SK-N-SH (cell line): ENCODE results near the gene CASKIN1. TPM values are rescaled to one million over a fixed set of nuclear protein-coding genes. Genes with fewer than 3 reads are reported as not detected.
A peak's percentile ranks its signal among the peaks of the same experiment; 100 is the strongest.

ENCODE experiments used
- CTCF ChIA-PET: fragments of 300-600, 350-600 bp; formaldehyde crosslinking; extraction: SDS; loops from one replicate; lab custom pipeline; 2021; lab: Yijun Ruan, JAX
- POLR2A ChIA-PET: fragments of 350-600 bp; sonication (Branson Sonifier 250); formaldehyde crosslinking; extraction: SDS; loops from one replicate; lab custom pipeline; 2020; ENCODE audit warnings: antibody characterized with exemption, inconsistent platforms; lab: Yijun Ruan, JAX
- DNase-seq: peaks from one replicate; pipeline ENCODE4 v3.0.0; 2012
- H2AFZ ChIP-seq: fragments of 200-600 bp; sonication (generic); 2 replicates; pipeline ENCODE4 v1.8.1; 2016; ENCODE audit warnings: antibody characterized with exemption, mild to moderate bottlenecking, low read depth
- H3F3A ChIP-seq: fragments of 200-600 bp; sonication (generic); replicated peaks from 2 replicates; pipeline ENCODE3; 2016; ENCODE audit warnings: antibody characterized with exemption, mild to moderate bottlenecking; ENCODE audit not compliant: insufficient read depth
- H3K27ac ChIP-seq, 2 experiments: fragments of 200-500 bp in 1 of 2; fragments of 200-600 bp in 1 of 2; sonication (Bioruptor generic) in 1 of 2; sonication (generic), shearing (Covaris generic) in 1 of 2; 2 replicates each; pipeline versions ENCODE4 v1.5.1 to v1.6.1; 2014 to 2016; ENCODE audit warnings: low read depth in 2 of 2, inconsistent platforms in 1 of 2, low read length in 1 of 2, mild to moderate bottlenecking in 1 of 2, mixed read lengths in 1 of 2
- H3K27me3 ChIP-seq: fragments of 200-600 bp; sonication (generic), shearing (Covaris generic); 2 replicates; pipeline ENCODE4 v1.6.1; 2016; ENCODE audit warnings: mixed run types; ENCODE audit not compliant: insufficient read depth
- H3K36me3 ChIP-seq, 2 experiments: fragments of 200-500 bp in 1 of 2; fragments of 200-600 bp in 1 of 2; sonication (Bioruptor generic) in 1 of 2; sonication (generic) in 1 of 2; replicated peaks in 1 of 2; 2 replicates each; pipeline versions ENCODE3 to v1.5.1; 2014 to 2016; ENCODE audit warnings: low read length in 1 of 2, mild to moderate bottlenecking in 1 of 2; ENCODE audit not compliant: insufficient read depth in 2 of 2, control insufficient read depth in 1 of 2
- H3K4me1 ChIP-seq, 2 experiments: fragments of 200-500 bp in 1 of 2; fragments of 200-600 bp in 1 of 2; sonication (Bioruptor generic) in 1 of 2; sonication (generic), shearing (Covaris generic) in 1 of 2; 2 replicates each; pipeline versions ENCODE4 v1.5.1 to v1.6.1; 2014 to 2016; ENCODE audit warnings: low read depth in 1 of 2, low read length in 1 of 2, mixed run types in 1 of 2; ENCODE audit not compliant: insufficient read depth in 2 of 2, control insufficient read depth in 1 of 2
- H3K4me2 ChIP-seq: fragments of 200-600 bp; sonication (generic), shearing (Covaris generic); 2 replicates; pipeline ENCODE4 v1.6.1; 2017; ENCODE audit warnings: mixed run types
- H3K4me3 ChIP-seq, 2 experiments: fragments of 200-500 bp in 1 of 2; fragments of 200-600 bp in 1 of 2; sonication (Bioruptor generic) in 1 of 2; sonication (generic), shearing (Covaris generic) in 1 of 2; 2 replicates each; pipeline versions ENCODE4 v1.5.1 to v1.8.1; 2014 to 2016; ENCODE audit warnings: low read depth in 2 of 2, inconsistent platforms in 1 of 2, low read length in 1 of 2, mild to moderate bottlenecking in 1 of 2, mixed read lengths in 1 of 2, moderate library complexity in 1 of 2
- H3K79me2 ChIP-seq: fragments of 200-600 bp; sonication (generic); 2 replicates; pipeline ENCODE4 v1.8.1; 2017; ENCODE audit warnings: mild to moderate bottlenecking; ENCODE audit not compliant: insufficient read depth
- H3K9ac ChIP-seq: fragments of 200-600 bp; sonication (generic); 2 replicates; pipeline ENCODE4 v1.6.1; 2017; ENCODE audit warnings: mixed run types
- H3K9me2 ChIP-seq: fragments of 200-600 bp; sonication (generic); 2 replicates; pipeline ENCODE4 v1.6.1; 2017; ENCODE audit warnings: mixed run types
- H3K9me3 ChIP-seq: fragments of 200-600 bp; sonication (generic); 2 replicates; pipeline ENCODE4 v1.6.1; 2017; ENCODE audit warnings: mixed run types, mild to moderate bottlenecking, moderate library complexity
- H4K20me1 ChIP-seq: fragments of 200-600 bp; sonication (generic); 2 replicates; pipeline ENCODE4 v1.6.1; 2017; ENCODE audit warnings: mild to moderate bottlenecking, mixed run types; ENCODE audit not compliant: insufficient read depth
- CTCF ChIP-seq: fragments of 200-600 bp; sonication (generic); IDR thresholded peaks from 2 replicates; pipeline ENCODE4 v1.6.1; 2017; ENCODE audit warnings: antibody characterized with exemption, mild to moderate bottlenecking, moderate library complexity
- EZH2phosphoT487 ChIP-seq: fragments of 200-600 bp; sonication (generic); IDR thresholded peaks from 2 replicates; pipeline ENCODE4 v1.6.1; 2017; ENCODE audit warnings: low read depth, mixed run types, mild to moderate bottlenecking, antibody characterized with exemption, moderate library complexity, borderline replicate concordance
- GATA2 ChIP-seq: sonication (generic); formaldehyde crosslinking; IDR thresholded peaks from 2 replicates; pipeline ENCODE4 v1.5.0; 2020; ENCODE audit warnings: mild to moderate bottlenecking, missing genetic modification reagents
- RAD21 ChIP-seq: IDR thresholded peaks from 2 replicates; pipeline ENCODE4 v1.6.1; 2012; ENCODE audit warnings: mild to moderate bottlenecking, low read length
- SMC3 ChIP-seq: IDR thresholded peaks from 2 replicates; pipeline ENCODE4 v1.6.1; 2012; ENCODE audit warnings: low read depth, low read length, improper control_type of control experiment
- USF1 ChIP-seq: IDR thresholded peaks from 2 replicates; pipeline ENCODE4 v1.4.0; 2012; ENCODE audit warnings: low read depth, borderline replicate concordance
- USF2 ChIP-seq: fragments of 150-350 bp; IDR thresholded peaks from 2 replicates; pipeline ENCODE4 v1.6.1; 2017; ENCODE audit warnings: antibody characterized with exemption, low read length, low read depth, borderline replicate concordance
- WGBS: methylation state at CpG from one replicate; pipeline ENCODE4 v1.1.6; 2017; ENCODE audit warnings: low lambda C conversion rate; 5-methylcytosine and 5-hydroxymethylcytosine counted together
- polyA plus RNA-seq, 3 experiments: library from polyadenylated mRNA; depleted of rRNA; stranded (reverse); fragments of >200 nt; gene quantifications; 2 replicates each; pipeline ENCODE4 v1.2.3, GENCODE V29; 2012

Gene CASKIN1
- polyA plus RNA-seq, 1 of the 3 experiments (the other 2 are of a cell fraction): 1.7 TPM

GRCh38 chr16:2232094-2232990 lies 35.9 kb upstream of the CASKIN1 start (continued):
- TF ChIP-seq GATA2: no peak
- TF ChIP-seq CTCF: no peak
- TF ChIP-seq EZH2phosphoT487: no peak
- TF ChIP-seq, all 33 proteins: peak for 0

GRCh38 chr16:2231016-2231931 lies 34.9 kb upstream of the CASKIN1 start:
- peaks cover 0 to 3% of the 10 kb centered on the region in 2 experiments; a peak in 1 of 4 replicates for H3K4me1 ChIP-seq
- H3K9ac ChIP-seq: no peak overlapping the region
- peaks cover 26% of the 10 kb centered on the region for H4K20me1 ChIP-seq
- peaks cover 0 to 74% of the 10 kb centered on the region in 2 experiments for H3K36me3 ChIP-seq
- H3K79me2 ChIP-seq: peaks cover 23% of the 10 kb centered on the region
- no peak overlapping the region for H3K4me3 ChIP-seq
- H3F3A ChIP-seq: no peaks in the 10 kb centered on the region
- no peaks in the 10 kb centered on the region for H3K9me2 ChIP-seq
- no peaks in the 10 kb centered on the region for H3K27me3 ChIP-seq
- no peak overlapping the region for H3K4me2 ChIP-seq
- TF ChIP-seq USF2 (no peak), SMC3 (no peak), RAD21 (no peak), USF1 (no peak)
- no peaks in the 10 kb centered on the region for H3K9me3 ChIP-seq
- POLR2A ChIA-PET: no interaction called here
- WGBS: 88% methylated on average over 15 of the region's 29 CpGs
- H3K27ac ChIP-seq: peak overlapping the region in 1 of 2 experiments; percentile 11; a peak in 1 of 4 replicates
- no peak for DNase-seq
- CTCF ChIA-PET: interaction anchor here (0.6 to 1.6 kb wide), 3 partner anchors 11 to 368 kb away, joined by 3 to 5 read pairs (median 3); partner anchors contain the start of gene ECI1
- H2AFZ ChIP-seq: no peak overlapping the region
